ENCODE data around the gene PATZ1. TPM values are rescaled to one million over a fixed set of nuclear protein-coding genes. Genes with fewer than 3 reads are reported as not detected.

Gene PATZ1
- total RNA-seq, 1 experiment from 2014 or later = 28.2 TPM

DNA sequence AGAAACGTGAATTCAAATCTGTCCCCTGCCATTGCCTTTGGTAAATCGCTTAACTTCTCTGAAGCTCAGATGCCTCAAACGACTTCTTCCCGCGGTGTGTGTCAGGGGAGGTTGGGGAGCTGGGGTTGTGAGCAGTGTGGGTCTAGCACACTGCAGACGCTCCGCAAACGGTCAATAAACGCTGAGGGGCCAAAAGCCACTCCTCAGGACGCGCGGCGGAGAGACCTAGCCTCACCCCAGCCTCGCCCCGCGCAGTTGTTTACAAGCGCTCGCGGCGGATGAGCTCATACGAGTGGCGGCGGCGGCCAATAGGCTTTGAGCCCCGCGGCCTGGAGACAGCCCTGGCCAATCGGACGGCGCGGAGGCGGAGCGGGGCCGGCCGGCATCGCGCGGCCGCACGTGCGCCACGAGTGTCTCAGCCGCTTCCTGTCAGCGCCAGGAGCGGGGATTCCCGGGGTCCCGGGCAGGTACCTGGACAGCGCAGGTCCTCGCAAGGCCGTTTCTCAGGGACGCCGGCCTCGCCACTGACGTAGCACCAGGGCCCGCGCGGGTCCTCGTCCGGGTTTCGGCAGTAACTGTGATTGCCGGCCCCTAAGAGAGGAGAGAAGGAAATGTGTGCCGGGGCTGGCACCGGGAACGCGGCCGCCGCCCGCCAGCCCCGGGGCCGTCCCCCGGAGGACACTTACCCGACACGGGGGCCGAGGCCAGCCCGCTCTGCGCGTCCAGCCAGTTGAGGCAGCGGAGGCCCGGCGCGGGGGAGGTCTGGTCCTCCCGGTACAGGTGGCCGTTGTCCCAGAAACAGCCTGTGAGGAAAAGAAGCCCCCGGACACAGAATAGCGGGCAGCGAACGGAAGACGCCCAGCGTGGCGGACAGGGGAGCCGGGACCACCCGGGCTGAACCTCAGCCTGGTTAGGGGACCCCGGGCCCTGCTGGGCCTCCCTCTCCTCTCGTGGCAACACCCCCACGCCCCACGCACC, 55.4 kb downstream of the PATZ1 start:
- DNase-seq = peak; percentile 90 to 93
- Histone ChIP-seq H3K36me3 (ENCODE audit: low read depth) (0 out of 2 replicates have a peak, but pooled peaks cover 3% of the 10 kb centered on the region), H3K27ac (peak overlapping the region; percentile 80), H3K27me3 (ENCODE audit: insufficient read depth, low read depth) (no peaks in the 10 kb centered on the region), H2AFZ (peak overlapping the region; percentile 97), H4K20me1 (ENCODE audit: insufficient read depth) (no peaks in the 10 kb centered on the region), H3K9me2 (ENCODE audit: insufficient read depth) (no peaks in the 10 kb centered on the region), H3F3A (ENCODE audit: insufficient read depth, low read depth) (peaks cover 15% of the 10 kb centered on the region), H3K4me2 (peak overlapping the region; percentile 100), H3K9me3 (ENCODE audit: insufficient read depth, low read depth) (no peaks in the 10 kb centered on the region), H3K4me1 (replicated peaks; ENCODE audit: insufficient read depth) (peaks cover 45% of the 10 kb centered on the region), H3K4me3 (peak overlapping the region; percentile 85), H3K79me2 (ENCODE audit: low read depth) (no peaks in the 10 kb centered on the region)
- intact Hi-C loops (cut with micrococcal nuclease; ENCODE audit: unreplicated experiment) = loop anchor here (2.0 to 5.0 kb wide), 2 partner anchors 36 to 107 kb away; partner anchors contain the start of gene DRG1
- TF ChIP-seq EZH2 (IDR thresholded peaks at IDR 0.05; ENCODE audit: low read depth) = no peak
- TF ChIP-seq, protein P1, sequence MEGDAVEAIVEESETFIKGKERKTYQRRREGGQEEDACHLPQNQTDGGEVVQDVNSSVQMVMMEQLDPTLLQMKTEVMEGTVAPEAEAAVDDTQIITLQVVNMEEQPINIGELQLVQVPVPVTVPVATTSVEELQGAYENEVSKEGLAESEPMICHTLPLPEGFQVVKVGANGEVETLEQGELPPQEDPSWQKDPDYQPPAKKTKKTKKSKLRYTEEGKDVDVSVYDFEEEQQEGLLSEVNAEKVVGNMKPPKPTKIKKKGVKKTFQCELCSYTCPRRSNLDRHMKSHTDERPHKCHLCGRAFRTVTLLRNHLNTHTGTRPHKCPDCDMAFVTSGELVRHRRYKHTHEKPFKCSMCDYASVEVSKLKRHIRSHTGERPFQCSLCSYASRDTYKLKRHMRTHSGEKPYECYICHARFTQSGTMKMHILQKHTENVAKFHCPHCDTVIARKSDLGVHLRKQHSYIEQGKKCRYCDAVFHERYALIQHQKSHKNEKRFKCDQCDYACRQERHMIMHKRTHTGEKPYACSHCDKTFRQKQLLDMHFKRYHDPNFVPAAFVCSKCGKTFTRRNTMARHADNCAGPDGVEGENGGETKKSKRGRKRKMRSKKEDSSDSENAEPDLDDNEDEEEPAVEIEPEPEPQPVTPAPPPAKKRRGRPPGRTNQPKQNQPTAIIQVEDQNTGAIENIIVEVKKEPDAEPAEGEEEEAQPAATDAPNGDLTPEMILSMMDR (conservative IDR thresholded peaks at IDR 0.05) = no peak
- no TSS peak for BruUV-seq (replicated peaks)
- CTCF ChIA-PET = interaction anchor here (0.7 to 2.2 kb wide), 4 partner anchors 18 to 37 kb away, joined by 3 to 10 read pairs (median 7); no protein-coding TSS in a partner anchor
- POLR2A ChIA-PET (ENCODE audit: unreplicated experiment) = interaction anchor here (0.5 to 1.5 kb wide), 9 partner anchors 23 to 867 kb away, joined by 3 to 9 read pairs (median 4); partner anchors contain the start of genes LIMK2 and PATZ1

DNA sequence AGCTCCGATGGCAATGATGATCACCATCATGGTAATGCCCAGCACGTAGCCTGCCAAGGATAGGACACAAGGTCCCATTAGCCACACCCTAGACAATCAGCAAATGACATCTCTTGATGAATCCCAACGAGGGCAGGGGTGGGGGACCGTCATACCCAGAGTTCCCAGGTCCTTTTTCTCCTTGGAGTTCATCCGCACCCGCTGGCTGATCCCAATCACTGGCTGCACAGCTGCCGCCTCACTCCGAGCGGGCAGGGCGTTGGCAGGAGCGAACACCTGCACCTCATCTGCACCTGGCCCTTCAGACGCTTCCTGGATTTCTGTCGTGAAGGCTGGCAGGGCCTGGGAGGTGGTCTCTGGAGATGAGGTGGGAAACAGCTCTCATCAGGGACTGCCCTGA, 56.8 kb downstream of the PATZ1 start:
- Histone ChIP-seq H3K27me3 (ENCODE audit: insufficient read depth, low read depth) (no peaks in the 10 kb centered on the region), H3K79me2 (ENCODE audit: low read depth) (no peaks in the 10 kb centered on the region), H3K4me1 (replicated peaks; ENCODE audit: insufficient read depth) (peaks cover 37% of the 10 kb centered on the region), H3F3A (ENCODE audit: insufficient read depth, low read depth) (peaks cover 13% of the 10 kb centered on the region), H3K4me2 (peak overlapping the region; percentile 100), H3K4me3 (no peak overlapping the region; the same call in 1 of the 2 replicates), H3K36me3 (ENCODE audit: low read depth) (0 out of 2 replicates have a peak, but pooled peaks cover 3% of the 10 kb centered on the region), H4K20me1 (ENCODE audit: insufficient read depth) (no peaks in the 10 kb centered on the region), H3K9me2 (ENCODE audit: insufficient read depth) (no peaks in the 10 kb centered on the region), H3K27ac (no peak overlapping the region), H3K9me3 (ENCODE audit: insufficient read depth, low read depth) (no peaks in the 10 kb centered on the region), H2AFZ (no peak overlapping the region)
- ChIA-PET POLR2A (ENCODE audit: unreplicated experiment) (interaction anchor here (0.5 kb wide), 1 partner anchor 119 kb away, joined by 3 read pairs; no protein-coding TSS in a partner anchor), CTCF (interaction anchor here (0.5 to 2.2 kb wide), 2 partner anchors 15 to 24 kb away, joined by 6 to 10 read pairs; no protein-coding TSS in a partner anchor)
- TF ChIP-seq, protein P1 (conservative IDR thresholded peaks at IDR 0.05) = no peak
- no peak for TF ChIP-seq EZH2 (IDR thresholded peaks at IDR 0.05; ENCODE audit: low read depth)
- no TSS peak for BruUV-seq (replicated peaks)
- intact Hi-C loops (cut with micrococcal nuclease; ENCODE audit: unreplicated experiment) = no loop called here
- DNase-seq = no peak

DNA sequence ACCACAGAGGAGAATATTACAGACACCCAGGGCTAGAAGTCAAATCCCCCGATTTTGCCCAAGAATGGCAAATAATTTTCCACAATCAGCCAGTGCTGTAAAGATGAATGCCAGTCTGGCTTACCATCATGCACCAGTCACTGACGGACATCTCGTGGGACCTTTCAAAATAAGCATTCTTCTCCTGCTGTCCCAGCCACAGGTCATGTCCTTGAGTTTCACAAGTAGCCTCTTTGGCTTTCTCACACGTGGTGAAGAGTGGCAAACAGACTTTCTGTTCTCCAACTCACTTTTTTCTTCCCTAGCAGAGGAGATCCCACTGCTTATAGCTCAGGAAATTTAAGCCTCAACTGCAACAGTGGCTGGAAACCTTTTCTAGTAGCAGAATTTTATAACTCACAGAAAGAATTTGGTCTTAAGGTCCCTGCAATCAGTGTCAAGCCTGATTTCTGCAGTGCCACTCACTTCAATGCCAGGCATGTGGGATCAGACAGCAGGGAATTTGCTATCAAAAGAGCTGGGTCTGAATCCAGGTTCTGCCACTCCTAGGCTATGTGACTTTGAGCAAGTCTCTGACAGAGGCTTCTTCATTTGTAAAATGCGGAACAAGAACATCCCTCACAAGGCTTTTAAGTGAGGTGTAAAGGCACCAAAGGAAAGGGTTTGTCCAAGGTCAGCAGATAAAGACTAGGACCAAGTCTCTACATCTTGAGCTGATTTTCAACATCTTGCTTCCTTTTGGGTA, 57.5 kb downstream of the PATZ1 start:
- 0 out of 2 replicates have a peak, but pooled peaks cover 3% of the 10 kb centered on the region for H3K36me3 ChIP-seq (ENCODE audit: low read depth)
- no peak overlapping the region for H2AFZ ChIP-seq
- H3K9me3 ChIP-seq (ENCODE audit: insufficient read depth, low read depth) = no peaks in the 10 kb centered on the region
- H3K4me2 ChIP-seq = no peak overlapping the region
- H3K4me1 ChIP-seq (replicated peaks; ENCODE audit: insufficient read depth) = peaks cover 34% of the 10 kb centered on the region
- H3K27me3 ChIP-seq (ENCODE audit: insufficient read depth, low read depth) = no peaks in the 10 kb centered on the region
- POLR2A ChIA-PET (ENCODE audit: unreplicated experiment) = interaction anchor here (0.5 kb wide), 1 partner anchor 118 kb away, joined by 3 read pairs; no protein-coding TSS in a partner anchor
- no peaks in the 10 kb centered on the region for H3K9me2 ChIP-seq (ENCODE audit: insufficient read depth)
- no peaks in the 10 kb centered on the region for H3K79me2 ChIP-seq (ENCODE audit: low read depth)
- no peak for DNase-seq
- no peak overlapping the region for H3K4me3 ChIP-seq
- TF ChIP-seq, protein P1 (conservative IDR thresholded peaks at IDR 0.05) = no peak
- no peak for TF ChIP-seq EZH2 (IDR thresholded peaks at IDR 0.05; ENCODE audit: low read depth)
- H3F3A ChIP-seq (ENCODE audit: insufficient read depth, low read depth) = peaks cover 13% of the 10 kb centered on the region
- CTCF ChIA-PET = interaction anchor here (2.2 kb wide), 1 partner anchor 25 kb away, joined by 10 read pairs; no protein-coding TSS in a partner anchor
- H4K20me1 ChIP-seq (ENCODE audit: insufficient read depth) = no peaks in the 10 kb centered on the region
- no peak overlapping the region for H3K27ac ChIP-seq
- intact Hi-C loops (cut with micrococcal nuclease; ENCODE audit: unreplicated experiment) = no loop called here
- BruUV-seq (replicated peaks) = no TSS peak
